Activated effector memory CD4-positive, alpha-beta T cell treated with anti-CD3 and anti-CD28 coated beads, Interleukin-2, amount 50 U/mL, for 16 hours (primary cell): ENCODE measurements around the gene LHFPL2.

Experiments used
- DNase-seq: peaks from one replicate; pipeline ENCODE4 v3.0.0-alpha.2; 2020

LHFPL2 gene

DNA sequence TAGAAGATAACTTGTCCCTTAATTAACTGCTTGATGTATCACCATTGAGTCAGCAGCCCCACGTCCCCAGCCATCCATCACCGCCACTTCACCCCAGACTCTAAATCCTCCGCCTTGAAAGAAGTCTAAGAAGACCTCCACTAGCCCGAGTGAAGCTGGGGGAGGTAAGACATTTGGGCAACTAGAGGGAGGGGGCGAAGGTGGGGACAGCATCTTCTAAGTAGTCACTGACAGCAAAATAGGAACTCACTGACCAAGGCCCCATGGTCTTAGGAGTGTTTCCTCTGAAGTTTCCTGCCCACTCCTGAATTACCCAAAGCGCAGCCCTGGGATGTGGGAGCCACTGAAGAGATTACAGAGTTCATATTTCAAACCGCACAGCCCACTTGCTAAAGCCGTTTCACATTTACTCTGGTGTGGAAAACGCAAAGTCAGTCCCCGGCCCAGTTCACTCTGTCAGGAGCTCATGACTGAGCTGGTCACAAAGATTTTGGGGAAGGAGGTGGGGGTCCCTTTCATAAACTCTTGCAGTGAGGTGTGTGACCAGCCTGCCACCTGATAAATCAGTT, 107.4 kb downstream of the LHFPL2 start:
- no peak for DNase-seq

DNA sequence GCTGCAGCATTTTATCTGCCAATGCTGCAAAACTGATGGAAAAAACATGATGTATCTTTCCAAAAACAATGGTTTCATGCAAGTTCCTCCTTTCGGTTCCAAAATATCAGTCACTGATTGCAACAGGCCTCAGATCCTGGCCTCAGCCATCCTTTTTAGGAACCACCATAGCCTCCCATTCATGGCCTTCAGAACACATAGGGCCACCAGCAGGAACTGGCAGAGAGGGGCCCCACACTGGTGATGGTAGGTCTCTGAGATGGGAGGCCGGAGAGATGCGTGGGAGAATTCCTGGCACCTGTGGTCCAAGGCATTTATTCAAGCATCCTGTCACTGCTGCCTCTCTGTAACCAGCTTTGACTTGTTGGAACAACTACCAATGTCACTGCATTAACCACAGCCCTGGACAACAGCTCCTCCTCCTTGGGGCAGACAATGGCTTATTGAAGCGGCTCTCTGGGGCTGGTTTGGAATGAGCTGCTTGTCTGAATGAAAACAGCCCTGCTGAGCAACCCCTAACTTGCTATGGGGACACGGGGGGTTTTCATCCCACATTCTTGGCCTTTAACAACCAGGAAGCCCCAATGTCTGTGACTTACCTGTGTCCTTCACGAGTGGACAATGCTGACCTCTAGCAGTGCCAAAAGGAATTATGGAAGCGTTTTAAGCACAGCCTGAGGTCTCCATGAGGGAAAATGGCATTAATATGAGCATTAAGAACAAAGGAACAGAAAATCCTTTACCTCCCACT, 108.1 kb downstream of the LHFPL2 start:
- no peak for DNase-seq

DNA sequence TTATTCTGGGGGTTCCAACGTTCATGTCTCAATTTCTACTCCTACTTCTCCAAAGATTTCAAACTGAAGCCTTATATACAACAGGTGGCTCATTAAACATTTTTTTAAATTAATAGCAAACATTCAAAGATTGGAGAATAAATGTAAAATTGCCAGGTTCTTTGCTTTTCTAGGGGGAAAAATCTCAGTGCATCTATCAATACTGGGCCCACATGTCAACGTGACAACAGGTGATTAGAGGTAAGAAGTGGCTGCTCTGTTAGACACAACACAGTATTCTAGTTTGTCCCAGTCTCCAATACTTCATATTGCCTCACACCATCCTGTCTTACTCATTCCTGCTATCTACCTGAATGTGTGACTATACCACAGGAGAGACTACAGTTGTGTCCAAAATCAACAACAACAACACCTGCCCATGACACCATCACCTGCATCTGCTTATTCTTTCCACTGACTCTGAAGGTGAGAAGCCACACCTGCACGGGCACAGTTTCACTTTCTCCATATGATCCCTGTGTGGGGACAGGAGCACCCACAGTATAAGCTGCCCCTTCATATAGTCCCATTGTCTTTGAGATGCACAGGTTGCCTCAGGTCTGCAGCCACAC, 110.2 kb downstream of the LHFPL2 start:
- DNase-seq: no peak

DNA sequence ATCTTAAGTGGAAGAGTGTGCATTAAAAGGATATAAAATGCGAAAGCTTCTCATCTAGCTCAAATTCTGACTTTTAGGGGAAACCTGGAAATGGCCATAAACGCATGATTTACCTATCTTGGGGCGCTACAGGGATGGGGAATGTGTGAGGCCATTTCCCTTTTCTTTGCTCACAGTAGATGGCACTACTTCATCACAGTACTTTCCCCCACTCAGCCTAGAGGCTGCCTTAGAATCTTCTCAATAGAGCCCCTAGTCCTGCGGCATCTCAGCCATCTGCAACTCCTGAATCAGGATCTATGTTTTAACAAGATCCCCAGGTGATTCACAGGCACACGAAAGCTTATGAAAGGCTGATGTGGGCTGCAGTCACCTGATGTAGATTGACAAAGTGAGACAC, 110.8 kb downstream of the LHFPL2 start:
- DNase-seq: no peak

DNA sequence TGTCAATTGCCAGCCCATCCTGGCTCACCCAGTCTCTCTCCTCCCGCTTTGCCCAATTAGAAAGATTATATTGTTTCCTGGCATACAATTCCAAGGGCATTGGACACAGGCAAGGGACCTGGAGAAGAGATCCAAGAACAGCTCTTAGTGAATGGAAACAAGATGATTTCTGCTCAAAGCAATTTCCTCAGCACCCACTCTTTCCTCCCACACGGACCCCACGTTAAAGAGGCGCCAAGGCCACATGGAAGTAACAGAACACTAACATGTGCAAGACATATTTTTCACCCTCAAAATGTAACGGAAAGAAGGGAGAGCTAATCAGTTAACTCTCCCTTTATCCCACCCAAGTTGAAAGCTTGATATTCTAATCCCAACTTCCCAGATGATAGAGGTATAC, 111.2 kb downstream of the LHFPL2 start:
- DNase-seq: no peak

DNA sequence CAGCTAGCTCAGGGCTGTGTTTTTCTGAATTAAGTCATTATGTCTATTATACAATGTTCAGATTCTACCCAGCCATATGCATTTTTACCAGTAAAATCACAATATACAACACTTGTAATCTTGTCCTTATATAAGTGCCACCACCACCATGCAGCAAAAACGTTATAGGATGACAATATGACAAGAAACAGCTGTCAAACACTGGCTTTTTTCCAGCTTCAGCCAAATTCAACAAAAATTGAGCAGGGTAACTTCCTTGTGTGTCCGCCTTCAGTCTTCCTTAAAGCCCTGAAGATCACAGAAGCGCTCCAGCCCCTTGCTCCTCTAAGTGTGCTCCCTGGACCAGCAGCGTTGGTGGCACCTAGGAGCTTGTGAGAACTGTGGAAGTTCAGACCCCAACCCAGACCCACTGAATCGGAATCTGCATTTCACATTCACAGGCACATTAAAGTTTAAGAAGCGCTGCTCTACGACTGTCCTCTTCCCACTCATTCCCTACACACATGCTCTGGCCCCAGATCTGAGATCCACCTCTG, 111.8 kb downstream of the LHFPL2 start:
- DNase-seq: no peak

DNA sequence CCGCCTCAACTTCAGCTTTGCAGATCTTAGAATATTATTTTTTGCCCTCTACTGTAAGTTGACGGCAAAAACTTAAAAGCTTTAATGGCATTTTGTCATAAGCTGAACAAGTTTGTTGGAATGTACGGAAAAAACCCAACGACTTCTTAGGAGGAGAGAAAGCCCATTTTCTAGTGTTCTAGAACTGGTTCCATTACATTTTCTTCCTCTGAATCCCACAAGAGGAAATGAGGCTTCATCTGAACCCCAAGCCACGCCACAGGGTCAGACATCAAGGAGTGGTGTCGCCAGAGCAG, 113.7 kb downstream of the LHFPL2 start:
- no peak for DNase-seq

DNA sequence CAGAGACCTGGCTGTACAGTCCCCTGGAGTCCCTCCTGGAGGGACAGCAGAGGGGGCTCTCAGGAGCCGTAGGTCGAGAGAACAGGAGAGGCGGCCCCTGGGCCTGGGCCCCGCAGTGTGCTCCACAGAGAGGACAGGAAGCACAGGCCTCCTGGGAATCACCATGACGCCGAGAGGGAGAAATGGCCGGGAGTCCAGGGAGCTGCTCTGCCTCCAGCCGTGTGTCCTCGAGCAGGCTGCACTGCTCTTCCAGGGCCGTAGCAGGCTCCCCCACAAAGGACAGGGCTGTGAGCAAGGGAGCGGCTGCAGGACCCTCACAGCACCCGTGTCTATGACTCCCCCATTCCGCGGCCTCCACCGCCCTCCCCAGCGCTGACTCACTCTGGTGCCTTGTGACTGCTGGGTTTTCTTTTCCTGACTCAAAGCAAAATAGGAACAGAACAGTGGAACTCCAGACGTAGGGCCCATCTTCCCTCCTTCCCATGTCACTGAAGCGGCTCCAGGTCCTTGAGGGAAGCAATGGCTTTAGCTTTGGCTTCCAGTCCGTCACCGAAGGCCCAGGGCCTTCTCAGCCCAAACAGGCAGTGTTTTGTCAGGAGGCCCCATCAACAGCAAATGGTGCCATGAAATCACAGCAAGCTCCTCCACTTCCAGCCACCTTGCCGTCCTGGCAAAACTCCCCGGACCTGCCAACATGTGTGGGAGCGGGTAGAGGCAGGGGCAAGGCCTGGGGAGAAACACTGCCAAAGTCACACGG, 114.2 kb downstream of the LHFPL2 start:
- DNase-seq: no peak

DNA sequence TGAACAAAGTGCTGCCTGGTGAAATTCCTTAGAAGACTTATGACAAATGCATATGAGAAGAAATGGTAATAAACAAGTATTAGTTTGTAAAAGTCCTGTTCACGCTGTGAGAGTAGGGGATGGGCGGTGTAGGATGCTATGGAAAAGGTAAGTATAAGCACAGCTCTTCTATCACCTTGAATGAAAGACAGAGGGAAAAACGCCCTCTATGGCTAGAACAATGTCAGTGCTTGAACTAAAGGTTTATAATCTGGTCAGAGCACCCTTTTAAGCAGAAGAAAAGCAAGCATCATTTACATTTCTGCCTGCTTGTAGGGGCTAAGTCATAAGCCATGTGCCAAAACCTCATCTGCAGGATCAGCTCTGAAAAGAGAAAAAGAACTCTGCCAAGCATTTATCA, 115.2 kb downstream of the LHFPL2 start:
- no peak for DNase-seq

DNA sequence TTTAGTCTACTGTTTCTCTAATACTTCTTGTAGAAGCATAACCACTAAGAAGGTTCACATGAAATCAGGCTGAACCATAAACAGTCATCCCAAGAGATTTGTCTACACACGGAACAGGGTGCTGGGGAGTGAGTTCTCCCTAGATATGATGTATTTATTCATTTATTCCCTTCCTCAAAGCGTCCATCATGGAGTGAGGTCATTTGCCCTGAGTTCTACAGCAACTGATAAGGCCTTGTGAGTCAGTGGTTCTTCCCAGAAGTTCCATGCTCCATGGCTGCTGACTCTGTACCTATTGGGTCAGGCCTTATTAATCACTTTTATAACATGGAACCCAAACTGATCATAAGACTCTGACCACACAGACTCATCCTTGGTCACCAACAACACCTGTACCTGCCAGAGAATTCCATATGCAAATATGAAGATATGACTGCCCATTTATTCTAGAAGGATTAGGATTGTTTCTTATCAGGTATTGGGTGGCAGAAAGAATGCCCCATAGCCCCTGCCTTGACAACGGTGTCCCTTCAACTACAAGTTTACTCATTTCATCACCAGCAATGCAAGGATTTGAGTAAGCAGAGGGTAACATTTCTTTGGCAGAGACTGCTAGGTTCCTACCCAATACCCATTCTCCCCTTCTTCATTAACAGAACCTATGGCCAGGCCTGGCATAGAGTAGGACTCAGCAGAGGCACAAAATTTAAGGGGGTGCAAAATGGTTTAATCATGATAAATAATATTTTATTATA, 118.1 kb downstream of the LHFPL2 start:
- DNase-seq: no peak

DNA sequence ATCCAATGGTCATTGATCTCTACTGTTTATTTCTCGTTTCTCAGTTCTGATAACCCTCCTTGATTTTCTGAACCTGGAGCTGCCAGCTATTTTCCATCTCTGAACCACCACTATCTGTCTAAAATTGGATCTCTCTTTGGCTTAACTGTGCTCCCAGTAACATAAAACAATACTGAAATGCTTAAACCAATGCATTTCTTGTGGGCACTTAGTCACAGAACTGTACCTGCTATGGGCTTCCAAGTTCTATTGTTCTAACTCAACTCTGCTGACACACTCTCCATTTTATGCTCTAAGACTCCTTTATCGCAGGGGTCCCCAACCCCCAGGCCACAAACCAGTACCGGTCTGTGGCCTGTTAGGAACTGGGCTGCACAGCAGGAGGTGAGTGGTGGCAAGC, 120.6 kb downstream of the LHFPL2 start:
- no peak for DNase-seq

DNA sequence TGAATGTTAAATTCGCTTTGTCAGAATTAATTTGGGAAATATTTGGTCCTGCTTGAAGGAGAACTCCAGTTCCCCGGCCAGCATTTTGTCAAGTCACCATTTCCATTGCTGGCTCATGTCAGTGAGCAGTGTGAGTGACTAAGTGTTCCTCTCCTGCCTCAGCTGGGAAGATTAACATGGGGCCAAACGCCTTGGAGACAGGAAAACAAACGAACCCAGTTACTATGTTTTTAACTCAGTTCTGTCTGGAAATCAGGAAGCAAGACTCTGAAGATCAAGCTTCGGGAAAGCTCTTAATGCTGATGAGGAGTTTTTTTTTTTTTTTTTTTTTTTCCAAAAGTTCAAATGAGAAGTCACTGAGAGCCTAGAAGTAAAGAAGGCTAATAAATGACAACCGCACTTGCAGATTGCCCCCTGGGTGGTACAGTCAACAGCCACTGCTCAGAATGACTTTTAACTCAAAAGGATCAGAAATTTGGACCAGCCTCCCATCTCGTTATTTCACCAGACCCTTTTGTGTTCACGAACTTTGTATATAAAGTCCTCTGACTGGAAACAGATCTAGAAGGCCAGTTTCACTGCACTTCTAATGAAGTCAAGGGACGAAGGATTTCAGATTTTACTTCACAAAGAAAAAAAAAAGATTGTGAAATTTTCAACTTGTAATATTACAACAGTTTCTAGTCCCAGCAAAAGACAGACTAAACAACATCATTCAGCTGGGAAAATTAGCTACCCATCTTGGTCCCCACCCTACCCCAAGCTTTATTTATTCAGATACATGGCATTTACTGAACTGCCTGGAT, 121.3 kb downstream of the LHFPL2 start:
- DNase-seq: no peak

DNA sequence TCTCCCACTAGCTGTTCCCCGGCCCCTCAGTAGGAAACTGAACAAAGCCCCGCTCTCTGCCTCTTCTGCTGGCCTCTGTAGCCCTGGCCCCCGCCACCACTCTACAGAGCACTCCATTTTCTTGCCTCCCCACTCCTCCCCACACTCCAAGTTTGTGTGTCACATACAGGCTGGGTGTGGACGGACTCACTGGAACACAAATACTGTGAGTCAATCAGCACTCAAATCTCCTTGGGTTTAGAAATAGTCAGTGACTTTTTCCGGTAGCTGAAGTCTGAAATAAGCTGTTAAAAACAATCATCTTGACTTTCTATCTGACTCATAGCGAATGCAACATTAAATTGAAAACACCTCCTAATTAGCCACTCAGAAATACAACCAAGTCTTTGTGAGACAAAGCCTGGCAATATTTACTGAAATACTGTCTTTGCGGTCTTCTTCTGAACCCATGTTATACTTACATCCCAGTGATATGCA, 122.5 kb downstream of the LHFPL2 start:
- DNase-seq: no peak

DNA sequence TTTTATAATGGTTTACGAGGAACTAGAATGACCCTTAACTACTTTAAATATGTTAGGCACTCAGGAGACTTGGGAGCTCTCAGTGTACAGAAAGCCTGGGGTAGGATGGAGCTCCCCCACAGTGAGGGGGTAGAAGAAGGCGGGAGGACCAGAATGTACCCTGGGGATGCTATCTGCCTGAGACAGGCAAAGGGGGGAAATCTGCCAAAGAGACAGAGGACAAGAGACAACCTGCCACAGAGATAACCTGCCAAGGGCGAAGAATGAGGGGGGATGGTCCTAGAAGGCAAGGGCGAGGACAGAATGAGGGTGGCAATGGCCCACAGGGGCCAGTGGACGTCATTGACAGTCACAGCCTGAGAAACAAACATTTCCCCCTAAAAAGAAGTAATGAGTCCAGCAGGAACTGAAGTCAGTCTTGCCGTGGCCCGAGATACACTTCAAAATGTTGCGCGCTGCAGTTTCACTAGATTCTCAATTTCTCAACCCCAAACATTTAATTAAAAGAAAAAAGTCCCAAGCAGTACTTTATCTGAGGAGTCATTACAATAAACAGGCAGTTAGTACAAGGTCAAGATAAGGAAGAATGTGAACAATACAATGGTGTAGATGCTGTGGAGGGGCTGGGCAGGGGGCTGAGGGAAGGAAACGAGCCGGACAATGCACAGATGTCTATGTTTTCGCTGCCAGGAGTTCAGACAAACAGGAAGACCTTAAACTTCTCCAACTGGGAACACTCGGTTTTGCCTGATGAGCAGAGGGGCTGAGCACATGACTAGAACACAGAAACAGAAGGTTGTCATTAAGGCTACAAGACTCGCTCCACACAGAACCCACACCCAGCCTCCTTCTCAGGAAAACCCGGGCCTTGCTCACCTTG, 125.0 kb downstream of the LHFPL2 start:
- DNase-seq: no peak

DNA sequence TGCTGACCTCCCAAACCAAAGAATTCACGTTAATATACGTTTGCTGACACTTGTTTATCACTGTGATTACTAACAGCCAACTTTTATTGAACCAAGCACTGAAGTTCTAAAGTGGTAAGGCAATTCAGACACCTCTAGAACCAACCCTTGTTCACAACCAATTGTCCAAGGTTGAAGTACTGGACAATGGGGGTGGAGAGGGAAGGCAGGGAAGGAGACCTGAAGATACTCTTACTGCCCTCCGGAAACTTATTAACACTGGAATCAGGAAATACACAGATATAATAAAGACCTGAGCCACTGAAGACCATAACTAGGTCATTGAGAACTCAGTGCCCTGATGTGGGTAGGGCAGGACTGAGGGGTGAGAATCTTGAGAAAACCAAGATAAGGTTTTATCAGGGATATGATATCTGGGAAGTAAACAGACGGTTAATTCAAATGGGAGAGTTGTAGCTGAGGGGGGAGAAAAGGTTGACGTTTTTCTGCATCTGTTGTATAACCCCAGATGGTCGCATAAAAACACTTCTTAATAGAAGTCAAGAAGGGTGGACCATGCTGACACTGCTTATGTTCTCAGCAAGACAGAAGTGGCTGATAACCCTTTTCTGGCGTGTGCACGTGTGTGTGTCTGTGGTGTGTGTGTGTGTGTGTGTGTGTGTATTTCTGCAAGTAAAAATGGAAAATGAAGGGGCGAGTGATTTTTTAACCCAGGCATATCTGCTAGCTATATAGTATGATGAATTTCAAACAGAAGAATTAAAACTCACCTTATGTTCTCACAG, 125.9 kb downstream of the LHFPL2 start:
- DNase-seq: no peak

DNA sequence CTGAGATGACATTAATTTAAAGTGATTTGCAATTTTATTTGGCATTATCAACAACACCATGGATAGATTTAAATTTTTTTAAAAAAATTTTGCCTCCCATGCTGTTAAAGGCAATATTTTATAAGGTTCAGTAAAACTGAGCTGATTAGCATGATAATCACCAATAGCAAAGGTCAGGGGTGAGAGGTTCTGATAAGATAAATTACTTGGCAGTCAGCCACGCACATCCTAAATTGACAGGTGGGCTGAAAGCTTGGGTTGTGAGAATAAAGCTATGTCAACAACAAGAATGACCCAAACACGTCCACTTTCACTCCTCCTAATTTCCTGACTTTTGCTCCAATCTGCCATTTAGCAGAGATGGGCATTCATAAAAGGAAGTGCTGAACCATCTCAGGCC, 127.1 kb downstream of the LHFPL2 start:
- DNase-seq: no peak

DNA sequence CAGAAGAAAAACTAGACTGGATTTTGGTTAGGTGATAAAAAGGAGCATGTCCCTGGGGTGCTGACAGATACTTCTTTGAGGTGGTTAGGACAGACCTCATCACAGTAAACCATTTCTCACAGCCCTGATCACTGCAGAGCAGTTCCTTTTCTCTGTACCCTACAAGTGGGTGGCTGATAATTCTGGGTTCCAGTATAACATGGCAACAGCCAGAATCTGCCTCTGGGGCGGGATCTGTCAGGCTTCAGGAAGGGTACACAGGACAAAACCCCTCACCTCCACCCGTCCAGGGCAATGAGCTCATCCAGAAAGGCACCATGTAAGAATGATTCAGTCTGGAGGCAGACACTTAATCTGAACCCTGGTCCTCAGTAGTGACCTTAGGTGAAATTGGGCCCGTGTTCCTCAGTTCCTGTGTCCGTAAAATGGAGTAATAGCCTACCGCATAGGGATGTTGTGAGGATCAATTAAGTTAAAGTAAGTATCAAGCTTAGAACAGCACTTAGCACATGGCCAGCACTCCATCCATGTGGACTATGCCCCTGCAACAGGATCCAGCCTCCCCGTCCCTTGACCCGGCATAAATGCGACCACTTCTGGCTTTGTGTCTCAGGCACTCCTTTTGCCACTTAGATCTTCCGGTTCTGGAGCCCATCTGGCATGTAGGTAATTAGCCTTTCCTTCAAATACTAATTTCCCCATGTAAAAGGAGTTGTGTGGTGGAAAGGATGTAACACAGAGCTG, 129.2 kb downstream of the LHFPL2 start:
- no peak for DNase-seq

DNA sequence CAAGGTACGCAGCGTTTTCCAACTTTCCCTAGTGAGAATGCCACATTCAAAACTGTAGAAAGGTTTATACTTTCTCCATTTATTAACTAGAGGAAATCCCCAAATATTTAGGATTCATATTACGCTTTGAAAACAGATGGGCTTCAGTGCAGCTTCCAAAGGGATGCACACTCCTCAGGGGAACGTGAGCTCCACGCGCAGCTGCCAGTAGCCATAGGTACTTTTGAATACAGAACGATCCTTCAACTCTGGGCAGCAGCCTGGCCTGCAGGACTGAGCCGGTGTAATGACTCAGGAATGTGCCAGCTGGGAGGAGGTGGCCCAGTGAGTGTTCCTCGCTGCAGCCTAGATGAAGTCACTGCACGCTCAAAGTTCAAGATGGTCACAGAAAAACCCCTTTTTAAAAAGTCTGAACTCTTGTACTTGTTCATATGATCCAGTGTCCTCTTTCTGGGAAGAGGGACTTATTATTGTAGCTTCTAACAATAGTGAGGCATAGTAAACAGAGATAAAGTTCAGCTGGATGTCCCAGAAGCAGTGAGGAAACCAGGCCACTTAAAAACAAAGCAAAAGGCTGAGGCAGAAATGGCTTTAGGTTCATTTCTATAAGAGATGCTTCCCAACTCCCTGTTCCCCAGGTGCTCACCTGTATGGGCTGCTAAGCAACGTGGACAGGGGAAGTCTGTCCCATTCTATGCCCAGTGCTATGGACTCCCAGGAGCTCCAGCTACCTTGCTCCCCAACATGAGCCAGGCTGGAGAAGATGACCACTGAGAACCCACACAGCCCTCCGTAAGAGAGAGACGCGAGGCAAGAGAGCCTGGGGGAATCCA, 130.0 kb downstream of the LHFPL2 start:
- no peak for DNase-seq
